SK-N-MC (cell line): ENCODE measurements around the gene MRPS23.

Source experiments
- EZH2 ChIP-seq: fragments of 200-600 bp; sonication (generic); IDR thresholded peaks from one replicate; pipeline ENCODE4 v1.6.1; 2017; ENCODE audit warnings: antibody characterized with exemption
- POLR2AphosphoS5 ChIP-seq: IDR thresholded peaks from 2 replicates; pipeline ENCODE4 v1.6.1; 2012; ENCODE audit warnings: mild to moderate bottlenecking, low read depth, low read length, borderline replicate concordance

GRCh38 chr17:57808882-57809281 lies 41.0 kb downstream of the MRPS23 start:
- TF ChIP-seq EZH2 (no peak), POLR2AphosphoS5 (no peak)
